ENCODE data around the gene ZNF697.

Gene ZNF697

GRCh38 chr1:119680193-119680592 is 32.1 kb upstream of the ZNF697 start:
- WGBS (ENCODE audit: extremely low coverage, insufficient coverage, low lambda C conversion rate), result no CpG with 5 or more reads among the region's 3 CpGs
- Histone ChIP-seq H2BK5ac (ENCODE audit: low read length) (no peak overlapping the region), H3K27me3 (ENCODE audit: insufficient read depth, low read length, poor library complexity) (no peaks in the 10 kb centered on the region), H2BK120ac (ENCODE audit: low read depth, low read length) (no peak overlapping the region), H3K4me1 (ENCODE audit: control insufficient read depth, low read depth, low read length) (peaks cover 8% of the 10 kb centered on the region), H2BK15ac (replicated peaks; ENCODE audit: low read depth) (no peak overlapping the region), H4K5ac (ENCODE audit: low read length) (no peak overlapping the region), H4K8ac (ENCODE audit: low read depth, low read length) (no peak overlapping the region), H3K79me2 (ENCODE audit: control insufficient read depth, insufficient read depth, low read length) (no peaks in the 10 kb centered on the region), H3K36me3 (ENCODE audit: control insufficient read depth, insufficient read depth, low read length) (no peaks in the 10 kb centered on the region), H3K79me1 (ENCODE audit: low read length) (no peaks in the 10 kb centered on the region), H3K4me3 (ENCODE audit: low read length) (no peak overlapping the region), H3K9ac (ENCODE audit: low read length) (no peak overlapping the region), H3K27ac (ENCODE audit: low read depth, low read length) (no peak overlapping the region), H2AK5ac (ENCODE audit: low read length) (no peak overlapping the region), H3K56ac (ENCODE audit: low read length) (no peak overlapping the region), H3K23ac (ENCODE audit: low read length) (no peak overlapping the region), H3K4me2 (ENCODE audit: low read length) (no peak overlapping the region), H3K18ac (ENCODE audit: low read length) (no peak overlapping the region), H3K4ac (ENCODE audit: low read depth, low read length) (no peak overlapping the region)
- DNase-seq, result no peak

GRCh38 chr1:119679223-119679622 is 31.2 kb upstream of the ZNF697 start:
- H3K4ac ChIP-seq (ENCODE audit: low read depth, low read length), result no peak overlapping the region
- WGBS (ENCODE audit: extremely low coverage, insufficient coverage, low lambda C conversion rate), result no CpG with 5 or more reads among the region's 1 CpG
- no peak overlapping the region for H4K8ac ChIP-seq (ENCODE audit: low read depth, low read length)
- H4K5ac ChIP-seq (ENCODE audit: low read length), result no peak overlapping the region
- H2BK5ac ChIP-seq (ENCODE audit: low read length), result no peak overlapping the region
- no peak overlapping the region for H3K18ac ChIP-seq (ENCODE audit: low read length)
- DNase-seq, result peak; percentile 62
- H3K36me3 ChIP-seq (ENCODE audit: control insufficient read depth, insufficient read depth, low read length), result no peaks in the 10 kb centered on the region
- H3K4me3 ChIP-seq (ENCODE audit: low read length), result no peak overlapping the region
- H3K56ac ChIP-seq (ENCODE audit: low read length), result no peak overlapping the region
- no peaks in the 10 kb centered on the region for H3K79me2 ChIP-seq (ENCODE audit: control insufficient read depth, insufficient read depth, low read length)
- no peak overlapping the region for H3K27ac ChIP-seq (ENCODE audit: low read depth, low read length)
- no peak overlapping the region for H2AK5ac ChIP-seq (ENCODE audit: low read length)
- no peak overlapping the region for H3K9ac ChIP-seq (ENCODE audit: low read length)
- H3K4me2 ChIP-seq (ENCODE audit: low read length), result no peak overlapping the region
- H3K4me1 ChIP-seq (ENCODE audit: control insufficient read depth, low read depth, low read length), result peaks cover 10% of the 10 kb centered on the region
- no peak overlapping the region for H2BK15ac ChIP-seq (replicated peaks; ENCODE audit: low read depth)
- H3K27me3 ChIP-seq (ENCODE audit: insufficient read depth, low read length, poor library complexity), result no peaks in the 10 kb centered on the region
- H3K23ac ChIP-seq (ENCODE audit: low read length), result no peak overlapping the region
- H2BK120ac ChIP-seq (ENCODE audit: low read depth, low read length), result no peak overlapping the region
- no peaks in the 10 kb centered on the region for H3K79me1 ChIP-seq (ENCODE audit: low read length)

- Histone ChIP-seq H2BK120ac (ENCODE audit: low read depth, low read length) (no peak overlapping the region), H3K79me1 (ENCODE audit: low read length) (no peaks in the 10 kb centered on the region), H2BK5ac (ENCODE audit: low read length) (no peak overlapping the region), H3K4me1 (ENCODE audit: control insufficient read depth, low read depth, low read length) (peaks cover 15% of the 10 kb centered on the region), H3K4me3 (ENCODE audit: low read length) (no peak overlapping the region), H4K5ac (ENCODE audit: low read length) (no peak overlapping the region), H3K9ac (ENCODE audit: low read length) (no peak overlapping the region), H4K8ac (ENCODE audit: low read depth, low read length) (no peak overlapping the region), H3K27ac (ENCODE audit: low read depth, low read length) (no peak overlapping the region), H3K18ac (ENCODE audit: low read length) (no peak overlapping the region), H2AK5ac (ENCODE audit: low read length) (no peak overlapping the region), H3K56ac (ENCODE audit: low read length) (no peak overlapping the region), H3K79me2 (ENCODE audit: control insufficient read depth, insufficient read depth, low read length) (no peaks in the 10 kb centered on the region), H3K4ac (ENCODE audit: low read depth, low read length) (no peak overlapping the region), H3K36me3 (ENCODE audit: control insufficient read depth, insufficient read depth, low read length) (no peaks in the 10 kb centered on the region), H3K4me2 (ENCODE audit: low read length) (no peak overlapping the region), H3K27me3 (ENCODE audit: insufficient read depth, low read length, poor library complexity) (no peaks in the 10 kb centered on the region), H2BK15ac (replicated peaks; ENCODE audit: low read depth) (no peak overlapping the region), H3K23ac (ENCODE audit: low read length) (no peak overlapping the region)
- DNase-seq, result peak; percentile 47
- WGBS (ENCODE audit: extremely low coverage, insufficient coverage, low lambda C conversion rate), result no CpG with 5 or more reads among the region's 8 CpGs
These were observed 28.6 kb upstream of the ZNF697 start for GRCh38 chr1:119676571-119677206.

GRCh38 chr1:119675349-119676345 is 27.6 kb upstream of the ZNF697 start:
- Histone ChIP-seq H3K36me3 (ENCODE audit: control insufficient read depth, insufficient read depth, low read length) (no peaks in the 10 kb centered on the region), H3K56ac (ENCODE audit: low read length) (peak overlapping the region; percentile 74), H2AK5ac (ENCODE audit: low read length) (no peak overlapping the region), H3K27ac (ENCODE audit: low read depth, low read length) (peak overlapping the region; percentile 11), H4K5ac (ENCODE audit: low read length) (no peak overlapping the region), H3K4me3 (ENCODE audit: low read length) (no peak overlapping the region), H3K79me1 (ENCODE audit: low read length) (no peaks in the 10 kb centered on the region), H3K79me2 (ENCODE audit: control insufficient read depth, insufficient read depth, low read length) (no peaks in the 10 kb centered on the region), H3K4me1 (ENCODE audit: control insufficient read depth, low read depth, low read length) (peaks cover 15% of the 10 kb centered on the region), H3K18ac (ENCODE audit: low read length) (peak overlapping the region; percentile 90), H4K8ac (ENCODE audit: low read depth, low read length) (no peak overlapping the region), H3K23ac (ENCODE audit: low read length) (no peak overlapping the region), H2BK15ac (replicated peaks; ENCODE audit: low read depth) (no peak overlapping the region), H2BK120ac (ENCODE audit: low read depth, low read length) (no peak overlapping the region), H3K4ac (ENCODE audit: low read depth, low read length) (no peak overlapping the region), H3K27me3 (ENCODE audit: insufficient read depth, low read length, poor library complexity) (no peaks in the 10 kb centered on the region), H3K4me2 (ENCODE audit: low read length) (peak overlapping the region; percentile 59), H3K9ac (ENCODE audit: low read length) (peak overlapping the region; percentile 47), H2BK5ac (ENCODE audit: low read length) (no peak overlapping the region)
- DNase-seq, result peak; percentile 98
- WGBS (ENCODE audit: extremely low coverage, insufficient coverage, low lambda C conversion rate), result no CpG with 5 or more reads among the region's 16 CpGs

- no peak overlapping the region for H3K23ac ChIP-seq (ENCODE audit: low read length)
- H3K4me1 ChIP-seq (ENCODE audit: control insufficient read depth, low read depth, low read length), result peaks cover 15% of the 10 kb centered on the region
- H3K9ac ChIP-seq (ENCODE audit: low read length), result no peak overlapping the region
- no peak overlapping the region for H3K4me2 ChIP-seq (ENCODE audit: low read length)
- no peak overlapping the region for H4K5ac ChIP-seq (ENCODE audit: low read length)
- H3K4ac ChIP-seq (ENCODE audit: low read depth, low read length), result no peak overlapping the region
- no peaks in the 10 kb centered on the region for H3K79me1 ChIP-seq (ENCODE audit: low read length)
- H3K56ac ChIP-seq (ENCODE audit: low read length), result no peak overlapping the region
- H3K27me3 ChIP-seq (ENCODE audit: insufficient read depth, low read length, poor library complexity), result no peaks in the 10 kb centered on the region
- no peak overlapping the region for H2BK5ac ChIP-seq (ENCODE audit: low read length)
- no peak overlapping the region for H2BK120ac ChIP-seq (ENCODE audit: low read depth, low read length)
- no peak overlapping the region for H4K8ac ChIP-seq (ENCODE audit: low read depth, low read length)
- H3K79me2 ChIP-seq (ENCODE audit: control insufficient read depth, insufficient read depth, low read length), result no peaks in the 10 kb centered on the region
- no peaks in the 10 kb centered on the region for H3K36me3 ChIP-seq (ENCODE audit: control insufficient read depth, insufficient read depth, low read length)
- no peak overlapping the region for H2BK15ac ChIP-seq (replicated peaks; ENCODE audit: low read depth)
- WGBS (ENCODE audit: extremely low coverage, insufficient coverage, low lambda C conversion rate), result no CpG with 5 or more reads among the region's 6 CpGs
- no peak overlapping the region for H3K4me3 ChIP-seq (ENCODE audit: low read length)
- peak overlapping the region; percentile 18 for H3K27ac ChIP-seq (ENCODE audit: low read depth, low read length)
- H2AK5ac ChIP-seq (ENCODE audit: low read length), result no peak overlapping the region
- peak; percentile 37 for DNase-seq
- no peak overlapping the region for H3K18ac ChIP-seq (ENCODE audit: low read length)
These were observed 26.8 kb upstream of the ZNF697 start for GRCh38 chr1:119674835-119675289.
